Measurements from ENCODE around the gene ACACA.

Gene ACACA

DNA sequence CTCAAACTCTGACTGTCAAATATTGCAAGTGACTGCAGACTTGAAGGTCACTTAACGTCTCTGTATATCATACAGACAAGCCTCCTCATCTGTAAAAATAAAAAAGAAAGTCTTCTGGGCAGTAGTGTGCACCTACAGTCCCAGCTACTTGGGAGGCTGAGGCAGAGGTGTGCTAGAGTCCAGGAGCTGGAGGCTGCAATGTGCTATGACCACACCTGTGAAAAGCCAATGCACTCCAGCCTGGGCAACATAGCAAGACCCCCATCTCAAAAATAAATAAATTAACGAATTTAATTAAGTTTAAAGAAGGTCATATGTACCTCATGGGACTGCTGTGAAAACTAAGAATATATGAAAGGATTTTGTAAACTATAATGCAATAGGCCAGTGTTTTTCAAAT is 65.8 kb downstream of the ACACA start:
- DNase-seq: no peak

DNA sequence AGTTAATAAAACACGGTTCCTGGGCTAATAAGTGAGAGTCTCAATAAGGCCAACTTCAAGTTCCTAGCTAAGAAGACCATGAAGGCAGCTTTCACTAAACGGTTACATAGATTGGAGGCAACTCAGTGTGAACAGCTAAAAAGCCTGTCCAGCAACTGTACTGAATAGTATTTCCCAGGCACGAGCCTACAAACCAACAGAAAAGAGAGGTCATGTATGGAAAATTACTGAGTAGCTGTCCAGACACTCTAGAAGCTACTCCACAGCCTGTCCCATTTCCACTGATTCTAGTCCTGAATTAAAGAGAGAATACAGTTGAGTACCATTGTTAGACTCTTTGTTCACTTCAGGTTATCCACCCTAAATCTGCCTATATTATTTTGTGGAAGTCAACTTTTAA is 67.3 kb downstream of the ACACA start:
- DNase-seq: peak in 1 of 14 donors; percentile 2

DNA sequence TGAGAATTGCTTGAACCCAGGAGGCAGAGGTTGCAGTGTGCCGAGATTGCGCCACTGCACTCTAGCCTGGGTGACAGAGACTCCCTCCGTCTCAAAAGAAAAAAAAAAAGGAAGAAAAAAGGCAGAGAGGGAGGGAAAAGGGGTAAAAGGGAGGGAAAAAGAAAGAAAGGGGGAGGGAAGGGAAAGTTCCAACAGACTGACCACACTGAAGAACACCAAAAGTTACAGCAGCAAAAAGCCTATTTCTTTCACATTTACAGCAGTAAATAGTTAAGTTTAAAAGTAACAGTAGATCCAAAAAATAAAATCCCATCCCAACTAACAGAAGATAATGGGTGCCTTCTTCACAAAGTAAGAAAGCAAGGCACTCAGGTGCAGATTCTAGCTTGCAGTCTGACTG is 67.8 kb downstream of the ACACA start:
- DNase-seq: no peak

DNA sequence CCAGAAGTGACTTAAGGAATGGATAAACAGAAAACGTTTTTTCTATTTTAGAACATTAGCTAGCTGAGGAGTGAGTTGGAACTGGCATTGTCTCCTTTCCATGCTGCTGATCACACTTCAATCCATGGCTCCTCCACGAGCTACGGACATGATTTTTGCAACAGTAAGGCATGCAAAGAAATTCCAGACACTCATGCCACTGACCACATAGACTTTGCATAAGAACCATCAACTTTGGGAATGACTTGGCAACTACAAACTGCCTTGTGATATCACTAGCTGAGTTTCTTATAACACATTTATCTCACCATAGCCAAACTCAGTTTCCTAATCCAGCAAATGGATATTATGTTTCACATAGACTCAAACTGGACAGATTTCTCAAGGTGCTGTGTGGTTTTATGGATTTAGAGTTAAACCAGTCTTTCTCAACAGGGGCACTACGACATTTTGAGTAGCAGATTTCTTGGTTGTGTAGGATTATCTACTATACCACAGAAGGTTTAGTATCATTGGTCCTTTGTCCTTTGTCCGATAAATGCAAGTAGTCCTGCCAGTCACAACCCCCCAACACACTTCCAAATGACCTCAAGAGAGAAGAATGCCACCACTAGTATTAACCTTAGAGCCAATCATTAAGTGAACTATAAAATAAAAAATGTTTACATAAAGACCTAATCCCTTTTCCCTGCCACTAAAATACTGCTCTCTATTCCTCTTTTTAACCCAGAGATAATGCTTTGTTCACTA is 79.1 kb downstream of the ACACA start:
- DNase-seq: no peak

DNA sequence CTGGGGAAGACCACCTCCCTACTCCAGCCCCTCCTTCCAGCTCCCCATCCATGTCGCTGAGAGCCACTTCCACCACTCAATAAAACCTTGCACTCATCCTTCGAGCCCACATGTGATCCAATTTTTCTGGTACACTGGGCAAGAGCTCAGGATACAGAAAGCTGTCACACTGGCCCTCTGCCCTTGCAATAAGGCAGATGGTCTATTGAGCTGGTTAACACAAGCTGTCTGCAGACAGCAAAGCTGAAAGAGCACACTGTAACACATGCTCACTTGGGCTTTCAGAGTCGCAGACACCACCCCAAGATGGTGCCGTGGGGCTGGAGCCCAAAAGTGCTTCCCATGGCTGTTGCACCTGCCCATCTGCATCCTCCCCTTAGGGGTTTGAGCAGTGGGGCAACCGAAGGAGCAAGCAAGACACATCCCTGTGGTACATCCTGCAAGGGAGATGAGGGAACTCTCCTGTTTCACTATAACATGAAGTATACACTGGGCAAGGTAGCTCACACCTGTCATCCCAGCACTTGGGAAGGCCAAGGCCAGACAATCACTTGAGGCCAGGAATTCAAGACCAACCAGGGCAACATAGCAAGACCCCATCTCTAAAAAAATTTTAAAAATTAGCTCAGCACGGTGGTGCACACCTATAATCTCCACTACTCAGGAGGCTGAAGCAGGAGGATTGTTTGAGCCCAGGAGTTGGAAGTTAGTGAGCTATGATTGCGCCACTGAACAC is 83.6 kb downstream of the ACACA start:
- peak in 7 of 14 donors; percentile 2 to 95 (median 9) for DNase-seq

DNA sequence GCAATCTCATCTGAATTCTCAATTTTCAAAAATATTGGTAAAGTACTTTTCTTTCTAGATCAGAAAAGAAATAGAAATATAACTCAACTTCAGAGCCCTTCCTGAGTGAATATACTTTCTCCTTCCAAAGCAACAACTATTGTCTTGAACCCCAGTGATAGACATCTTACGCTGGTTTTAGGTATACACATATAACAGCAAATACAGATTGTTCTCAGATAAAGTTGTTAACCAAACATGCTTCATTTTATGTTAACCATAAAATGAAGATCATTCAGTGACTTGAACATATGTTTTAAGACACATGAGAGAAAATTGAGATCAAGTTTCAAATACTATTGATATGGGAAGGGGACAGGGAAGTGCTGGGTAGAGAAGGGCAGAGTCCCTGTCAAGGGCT is 84.5 kb downstream of the ACACA start:
- DNase-seq: no peak

DNA sequence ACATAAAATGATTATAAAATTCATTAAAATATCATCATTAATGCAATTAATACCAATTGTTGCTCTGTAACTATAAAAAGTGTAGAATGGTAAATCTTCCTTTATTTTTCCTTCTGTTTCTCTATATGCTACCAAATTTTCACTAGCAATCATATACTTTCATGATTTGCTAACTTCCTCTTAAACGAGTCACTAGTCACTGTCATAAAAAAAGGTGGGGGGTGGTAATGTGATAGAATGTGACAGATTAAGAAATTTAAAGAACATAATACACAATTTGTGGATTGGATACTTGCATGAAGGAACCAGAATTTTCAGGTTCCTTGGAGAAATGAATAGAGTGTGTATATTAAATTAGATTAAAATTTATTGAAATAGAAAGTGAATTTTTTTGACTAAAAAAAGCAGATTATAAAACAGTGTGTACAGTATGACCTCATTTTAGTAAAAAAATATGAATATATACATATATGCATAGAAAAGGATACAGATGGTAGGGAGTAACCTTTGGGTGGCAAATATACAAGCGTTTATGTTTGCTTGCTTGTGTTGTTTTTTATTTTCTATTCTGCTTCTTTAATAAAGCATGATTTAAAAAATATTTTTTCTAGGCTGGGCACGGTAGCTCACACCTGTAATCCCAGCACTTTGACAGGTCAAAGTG is 87.6 kb downstream of the ACACA start:
- DNase-seq: no peak

DNA sequence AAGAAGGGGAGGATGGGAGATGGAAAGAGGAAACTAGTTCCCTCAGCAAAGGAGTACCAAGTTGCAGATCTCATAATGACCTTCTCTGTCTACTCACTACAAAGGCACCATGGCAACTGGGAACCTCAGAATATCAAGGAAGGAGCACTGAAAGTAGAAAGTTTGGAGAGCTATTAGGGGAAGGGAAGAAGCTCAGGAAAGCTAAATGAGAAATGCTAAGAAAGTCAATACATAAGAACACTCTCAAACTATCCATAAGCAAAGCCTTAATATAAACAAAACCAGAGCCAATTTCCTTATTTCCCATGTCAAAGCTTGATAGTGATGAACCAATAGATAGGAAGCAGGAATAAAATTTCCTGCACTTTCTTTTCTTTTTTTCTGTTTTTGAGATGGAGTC is 88.8 kb downstream of the ACACA start:
- DNase-seq: no peak

DNA sequence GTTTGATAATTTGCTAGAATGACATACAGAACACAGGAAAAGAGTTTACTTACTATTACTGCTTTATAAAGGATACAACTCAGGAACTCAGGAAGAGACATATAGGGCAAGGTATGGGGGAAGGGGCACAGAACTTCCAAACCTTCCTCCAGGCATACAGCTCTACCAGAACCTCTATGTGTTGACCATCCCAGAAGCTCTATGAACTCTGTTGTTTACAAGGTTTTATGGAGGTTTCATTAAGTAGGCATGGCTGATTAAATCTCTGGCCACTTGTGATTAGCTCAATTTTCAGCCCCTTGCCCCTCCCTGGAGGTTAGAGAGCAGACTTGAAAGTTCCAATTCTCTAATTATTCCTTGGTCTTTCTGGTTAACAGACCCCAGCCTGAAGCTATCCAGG is 91.0 kb downstream of the ACACA start:
- no peak for DNase-seq

DNA sequence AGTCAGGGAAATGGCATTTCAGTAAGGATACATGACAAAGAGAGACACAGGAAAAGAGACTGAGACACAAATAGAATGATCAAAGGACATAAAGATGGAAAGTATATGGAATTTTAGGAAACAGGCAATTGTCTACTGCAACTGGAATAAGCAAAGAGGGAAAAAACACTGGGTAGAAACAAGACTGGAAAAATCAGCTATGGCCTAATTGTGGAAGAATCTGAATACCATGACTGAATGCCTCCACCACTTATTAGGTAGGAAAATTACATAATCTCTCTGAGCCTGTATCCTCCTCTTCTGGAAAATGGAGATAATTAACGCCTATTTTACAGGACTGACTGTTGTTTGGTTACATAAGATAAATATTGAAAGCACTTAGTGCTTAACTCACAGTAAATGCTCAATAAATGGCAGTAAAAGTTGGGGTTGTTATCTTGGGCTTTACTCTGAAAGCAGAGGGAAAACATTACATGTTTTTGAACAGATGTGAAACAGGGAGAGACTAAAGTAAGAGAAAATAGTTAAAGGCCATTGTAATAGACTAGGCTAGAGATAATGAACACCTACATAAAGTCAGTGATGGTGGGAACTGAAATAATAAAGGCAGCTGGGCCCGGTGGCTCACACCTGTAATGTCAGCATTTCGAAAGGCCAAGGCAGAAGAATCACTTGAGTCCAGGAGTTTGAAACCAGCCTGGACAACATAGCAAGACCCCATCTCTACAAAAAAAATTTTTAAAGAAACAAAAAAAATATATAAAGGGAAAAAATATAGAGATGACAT is 94.3 kb downstream of the ACACA start:
- no peak for DNase-seq

DNA sequence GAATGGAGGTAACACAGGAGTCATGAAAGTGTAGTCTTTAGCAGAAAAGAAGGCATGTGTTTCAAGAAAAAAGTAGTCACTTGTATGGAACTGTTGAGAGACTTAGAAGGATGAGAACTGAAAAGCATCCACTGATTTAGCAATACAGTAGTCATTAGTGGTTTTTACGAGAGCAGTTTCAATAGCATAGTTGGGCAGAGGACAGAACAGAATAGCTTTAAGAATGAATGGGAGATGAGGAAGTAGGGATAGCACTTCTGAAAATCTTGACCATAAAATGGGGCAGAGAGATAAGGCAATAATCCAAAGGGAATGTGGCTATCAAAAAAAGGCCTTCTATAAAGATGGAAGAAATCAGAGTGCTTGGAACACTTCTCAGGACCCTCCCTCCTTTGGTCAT is 95.7 kb downstream of the ACACA start:
- no peak for DNase-seq

DNA sequence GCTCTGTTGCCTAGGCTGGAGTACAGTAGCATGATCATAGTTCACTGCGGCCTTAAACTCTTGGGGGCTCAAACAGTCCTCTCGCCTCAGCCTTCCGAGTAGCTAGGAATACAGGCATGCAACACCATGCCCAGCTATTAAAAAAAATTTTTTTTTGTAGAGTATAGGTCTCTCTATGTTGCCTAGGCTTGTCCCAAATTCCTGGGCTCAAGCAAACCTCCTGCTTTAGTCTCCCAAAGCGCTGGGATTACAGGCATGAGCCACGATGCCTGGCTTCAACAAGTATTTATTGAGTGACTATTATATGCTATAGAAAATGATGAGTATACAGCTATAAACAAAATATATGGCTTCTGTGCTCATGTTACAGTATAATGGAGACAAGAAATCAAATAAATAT is 97.6 kb downstream of the ACACA start:
- no peak for DNase-seq

DNA sequence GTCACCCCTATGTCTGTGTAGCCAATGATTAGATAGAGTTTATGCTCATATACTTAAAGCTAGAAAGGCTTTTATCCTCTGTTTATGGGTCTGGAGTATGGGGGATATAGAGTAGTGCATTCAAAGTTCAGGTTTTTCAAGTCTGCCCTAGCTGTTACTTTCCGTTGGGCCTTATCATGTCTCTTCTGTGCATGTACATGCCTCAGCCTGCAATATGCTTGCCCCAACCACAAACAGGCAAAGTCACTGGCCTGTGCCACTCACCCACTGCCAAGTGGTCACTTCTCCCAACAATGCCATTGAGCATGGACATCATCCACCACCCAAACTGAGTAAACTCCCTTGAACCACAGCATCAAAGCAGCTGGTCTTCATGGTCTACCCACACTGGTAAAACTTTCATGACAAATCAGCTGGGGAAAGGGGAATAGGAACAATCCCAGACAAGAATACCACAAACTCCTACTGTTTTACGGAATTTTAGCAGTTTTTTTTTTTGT is 101.2 kb downstream of the ACACA start:
- no peak for DNase-seq

DNA sequence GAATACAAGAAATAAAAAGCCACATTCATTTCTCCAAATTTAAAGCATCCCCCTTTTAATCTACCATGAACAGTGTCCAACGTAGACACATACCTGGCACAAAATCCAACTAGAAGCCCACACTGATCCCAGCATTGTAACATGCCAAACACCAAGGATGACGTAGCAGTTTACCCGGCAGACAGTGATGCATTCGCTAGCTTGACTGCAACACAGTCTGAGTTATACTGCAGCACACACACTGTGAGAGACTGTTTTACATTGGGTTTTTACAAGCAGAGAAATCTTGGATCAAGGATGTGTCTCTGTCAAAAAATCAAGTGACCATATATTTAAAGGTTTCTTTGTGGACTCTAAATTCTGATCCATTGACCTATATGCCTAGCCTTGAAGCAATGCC is 105.3 kb downstream of the ACACA start:
- peak in 7 of 14 donors; percentile 1 to 48 (median 6) for DNase-seq

DNA sequence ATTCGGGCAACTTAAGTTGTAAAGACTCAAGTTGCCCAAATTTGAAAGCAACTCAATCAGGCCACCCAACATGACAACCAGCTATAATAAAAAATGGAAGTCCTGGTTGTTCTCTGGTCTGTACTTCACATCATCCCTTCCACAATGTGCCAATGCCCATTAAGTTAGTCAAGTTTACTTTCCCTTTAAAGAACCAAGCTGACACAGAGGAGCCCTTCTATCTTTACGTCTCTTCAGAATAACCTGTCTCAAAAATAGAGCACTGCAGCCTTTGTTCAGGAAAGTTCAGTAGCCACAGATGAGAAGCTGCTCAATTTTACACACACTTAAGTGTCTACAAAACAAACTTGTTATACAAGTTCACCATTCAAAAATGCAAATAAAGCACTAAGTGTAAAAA is 106.0 kb downstream of the ACACA start:
- peak in 2 of 14 donors; percentile 9 to 32 for DNase-seq

DNA sequence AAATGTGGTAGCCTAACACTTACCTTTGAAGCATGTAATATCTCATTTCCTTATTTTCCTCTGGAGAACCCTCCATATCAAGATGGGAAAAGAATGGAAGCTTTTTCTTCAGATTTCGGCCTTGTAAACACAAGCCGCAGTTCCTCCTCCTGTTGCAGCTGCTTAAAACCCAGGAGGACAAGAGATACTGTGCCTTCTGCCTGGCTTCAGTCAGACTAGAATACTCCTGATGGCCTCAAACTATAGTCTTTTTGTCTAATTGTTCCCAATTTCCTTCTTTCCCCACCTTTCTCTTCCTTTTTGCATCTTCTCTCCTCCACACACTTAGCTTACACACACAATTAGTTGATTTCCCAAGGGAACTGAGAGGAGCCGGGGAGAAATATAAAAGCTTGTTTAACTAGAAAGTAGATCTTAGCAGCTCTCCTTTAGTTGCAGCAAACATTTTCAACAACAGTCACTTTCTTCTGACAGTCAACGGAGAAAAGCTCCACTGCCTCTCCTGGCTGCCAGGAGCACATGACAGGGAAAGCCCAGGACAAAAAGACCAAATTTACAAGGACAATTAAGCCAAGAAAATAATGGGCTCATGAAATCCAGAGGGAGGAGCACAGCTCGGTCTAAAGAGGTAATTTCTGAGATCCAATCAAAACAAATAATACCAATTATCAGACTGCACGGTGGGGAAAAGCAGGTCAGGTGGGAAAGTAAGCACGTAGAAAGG is 107.2 kb downstream of the ACACA start:
- peak in 7 of 14 donors; percentile 2 to 50 (median 15) for DNase-seq

DNA sequence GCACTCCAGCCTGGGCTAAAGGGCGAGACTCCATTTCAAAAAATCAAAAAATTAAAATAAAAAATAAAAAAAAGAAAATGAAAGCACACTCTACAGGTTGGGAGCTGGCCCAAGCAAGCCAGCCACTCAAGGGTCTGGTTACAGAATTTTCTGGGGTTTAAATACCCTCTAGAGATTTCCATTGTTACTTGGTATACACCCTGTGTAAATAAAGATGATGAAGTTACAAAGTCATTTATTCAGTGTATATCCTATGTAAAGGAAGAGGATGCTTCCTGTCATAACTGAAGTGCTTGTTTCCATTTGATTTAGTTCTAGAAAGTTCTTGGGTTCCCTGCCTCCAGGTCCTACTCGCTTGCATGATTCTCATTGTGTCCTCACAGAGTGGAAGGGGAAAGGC is 110.7 kb downstream of the ACACA start:
- DNase-seq: no peak

DNA sequence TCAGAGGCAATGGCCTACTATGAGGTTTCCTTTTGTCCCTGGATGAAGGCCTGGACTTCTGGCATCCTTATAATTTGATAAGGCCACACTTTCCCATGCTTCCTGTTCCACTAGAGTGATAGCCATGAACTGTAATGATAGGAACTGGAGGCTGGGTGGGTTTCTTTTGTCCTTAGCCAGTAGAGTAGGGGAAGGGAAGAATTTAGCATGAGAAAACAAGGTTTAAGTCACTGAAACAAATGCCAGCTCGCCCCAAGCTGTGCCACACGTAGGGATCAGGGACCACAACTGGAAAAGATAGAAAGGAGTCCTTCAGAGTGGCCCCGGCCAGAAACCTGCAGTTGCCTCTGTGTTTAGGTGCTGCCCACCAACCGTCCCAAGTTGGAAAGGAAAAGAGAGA is 111.7 kb downstream of the ACACA start:
- DNase-seq: no peak

DNA sequence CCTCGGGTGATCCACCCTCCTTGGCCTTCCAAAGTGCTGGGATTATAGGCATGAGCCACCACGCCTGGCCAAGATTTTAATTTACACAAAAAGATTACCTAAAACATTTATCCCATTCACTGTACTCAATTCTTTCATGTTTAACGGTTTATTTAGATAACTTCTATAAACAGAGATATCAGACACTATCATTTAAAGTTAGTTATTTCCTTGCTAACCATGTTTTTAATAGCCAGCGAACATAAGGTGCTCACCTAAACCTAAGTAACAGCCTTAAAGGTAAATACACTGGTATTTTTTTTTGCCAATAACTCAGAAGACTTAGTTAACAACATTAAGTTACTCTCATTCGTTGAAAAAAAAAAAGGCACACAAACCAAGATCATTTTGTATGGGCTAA is 112.9 kb downstream of the ACACA start:
- no peak for DNase-seq

DNA sequence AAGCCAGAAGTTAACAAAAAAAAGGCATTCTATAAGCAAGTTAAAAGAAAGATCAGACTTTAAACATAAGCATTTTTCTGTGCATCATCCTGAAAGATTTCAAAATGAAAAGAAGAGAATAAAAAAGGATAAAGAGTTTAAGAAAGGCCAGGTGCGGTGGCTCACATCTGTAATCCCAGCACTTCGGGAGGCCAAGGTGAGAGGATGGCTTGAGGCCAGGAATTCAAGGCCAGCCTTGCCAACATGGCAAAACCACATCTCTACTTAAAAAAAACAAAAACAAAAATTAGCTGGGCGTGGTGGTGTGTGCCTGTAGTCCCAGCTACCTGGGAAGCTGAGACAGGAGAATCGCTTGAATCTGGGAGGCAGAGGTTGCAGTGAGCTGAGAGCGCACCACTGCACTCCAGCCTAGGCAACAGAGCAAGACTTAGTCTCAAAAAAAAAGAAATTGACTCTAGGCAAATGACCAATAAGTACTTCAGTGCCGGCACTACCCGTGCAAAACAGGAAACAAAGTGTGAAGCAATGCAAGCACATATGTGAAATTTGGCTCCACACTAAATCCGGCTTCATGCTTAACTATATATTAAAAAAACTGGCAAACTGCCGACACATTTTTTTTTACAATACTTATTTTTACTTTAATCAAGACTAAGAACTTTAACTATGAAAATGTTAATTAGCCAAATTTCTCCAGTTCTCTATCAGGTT is 114.1 kb downstream of the ACACA start:
- no peak for DNase-seq

DNA sequence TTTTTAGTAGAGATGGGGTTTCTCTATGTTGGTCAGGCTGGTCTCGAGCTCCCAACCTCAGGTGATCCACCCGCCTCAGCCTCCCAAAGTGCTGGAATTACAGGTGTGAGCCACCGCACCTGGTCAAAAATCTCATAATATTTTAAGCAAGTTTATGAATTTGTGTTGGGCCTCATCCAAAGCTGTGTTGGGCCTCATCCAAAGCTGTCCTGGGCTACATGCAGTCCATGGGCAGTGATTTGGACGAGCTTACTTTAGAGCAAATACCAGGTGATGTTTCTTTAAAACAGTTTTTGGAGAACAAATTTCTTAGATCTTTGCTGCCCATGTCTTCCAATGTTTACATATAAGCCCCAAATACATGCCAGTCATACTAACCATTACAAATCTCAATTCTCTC is 115.3 kb downstream of the ACACA start:
- DNase-seq: no peak
